HEK293 (cell line): ENCODE results near the gene TFPI.

Experiments used
- CTCF ChIA-PET: fragments of 350-600 bp; formaldehyde crosslinking; extraction: SDS; loops from one replicate; lab custom pipeline; 2021; ENCODE audit warnings: antibody characterized with exemption; lab: Yijun Ruan, JAX
- POLR2A ChIA-PET: fragments of 300-600 bp; formaldehyde crosslinking; extraction: SDS; loops from one replicate; lab custom pipeline; 2020; ENCODE audit warnings: antibody characterized with exemption, inconsistent platforms; lab: Yijun Ruan, JAX
- H3K27ac ChIP-seq: fragments of 200-500 bp; sonication (Bioruptor generic); 2 replicates; pipeline ENCODE4 v1.5.1; 2014; ENCODE audit warnings: low read depth, low read length, control low read depth, inconsistent platforms; ENCODE audit errors: extremely low read depth
- H3K36me3 ChIP-seq, 2 experiments: fragments of 200-500 bp in 1 of 2; sonication (Bioruptor generic) in 1 of 2; 1 replicate in 1 of 2; 2 replicates in 1 of 2; pipeline ENCODE4 v1.5.1; 2014 to 2017; ENCODE audit warnings: inconsistent platforms in 2 of 2, low read length in 2 of 2; ENCODE audit not compliant: control insufficient read depth in 2 of 2, insufficient read depth in 1 of 2
- H3K4me1 ChIP-seq: fragments of 200-500 bp; sonication (Bioruptor generic); 2 replicates; pipeline ENCODE4 v1.5.1; 2014; ENCODE audit warnings: mild to moderate bottlenecking, low read length, inconsistent platforms; ENCODE audit not compliant: control insufficient read depth, insufficient read depth
- H3K4me3 ChIP-seq: 2 replicates; pipeline ENCODE4 v1.5.1; 2011; ENCODE audit warnings: low read depth, mild to moderate bottlenecking, control low read depth, low read length, moderate library complexity
- H3K9me3 ChIP-seq: fragments of 200-500 bp; sonication (Bioruptor generic); 2 replicates; pipeline ENCODE4 v1.5.1; 2014; ENCODE audit warnings: low read depth, low read length, inconsistent platforms; ENCODE audit not compliant: control insufficient read depth, insufficient read depth
- GLIS2 ChIP-seq: fragments of 450-650 bp; formaldehyde crosslinking; IDR thresholded peaks from 2 replicates; pipeline ENCODE4 v1.5.1; 2016; ENCODE audit warnings: missing biosample characterization, missing genetic modification characterization
- MYNN ChIP-seq: fragments of 450-650 bp; formaldehyde crosslinking; IDR thresholded peaks from 2 replicates; pipeline ENCODE4 v1.5.1; 2016; ENCODE audit warnings: missing biosample characterization, missing genetic modification characterization, borderline replicate concordance
- PATZ1 ChIP-seq: fragments of 450-650 bp; formaldehyde crosslinking; IDR thresholded peaks from 2 replicates; pipeline ENCODE4 v1.5.1; 2016; ENCODE audit warnings: missing biosample characterization, missing genetic modification characterization
- RBAK ChIP-seq: fragments of 450-650 bp; formaldehyde crosslinking; IDR thresholded peaks from 2 replicates; pipeline ENCODE4 v1.5.1; 2016; ENCODE audit warnings: missing biosample characterization, missing genetic modification characterization
- REST ChIP-seq: fragments of 450-650 bp; formaldehyde crosslinking; IDR thresholded peaks from 2 replicates; pipeline ENCODE4 v1.5.1; 2016; ENCODE audit warnings: missing biosample characterization, missing genetic modification characterization
- SALL2 ChIP-seq: fragments of 450-650 bp; formaldehyde crosslinking; IDR thresholded peaks from 2 replicates; pipeline ENCODE4 v1.5.0; 2017; ENCODE audit warnings: missing biosample characterization, mild to moderate bottlenecking, missing genetic modification characterization, borderline replicate concordance
- YY2 ChIP-seq: fragments of 450-650 bp; formaldehyde crosslinking; IDR thresholded peaks from 2 replicates; pipeline ENCODE4 v1.5.1; 2016; ENCODE audit warnings: missing biosample characterization, missing genetic modification characterization
- ZBTB48 ChIP-seq: fragments of 450-650 bp; formaldehyde crosslinking; IDR thresholded peaks from 2 replicates; pipeline ENCODE4 v1.5.1; 2016; ENCODE audit warnings: missing biosample characterization, missing genetic modification characterization
- ZNF223 ChIP-seq: fragments of 450-650 bp; formaldehyde crosslinking; IDR thresholded peaks from 2 replicates; pipeline ENCODE4 v1.5.1; 2016; ENCODE audit warnings: missing biosample characterization, missing genetic modification characterization
- ZNF280D ChIP-seq: fragments of 450-650 bp; formaldehyde crosslinking; IDR thresholded peaks from 2 replicates; pipeline ENCODE4 v1.5.1; 2016; ENCODE audit warnings: missing biosample characterization, missing genetic modification characterization
- ZNF488 ChIP-seq: fragments of 450-650 bp; formaldehyde crosslinking; IDR thresholded peaks from 2 replicates; pipeline ENCODE4 v1.5.1; 2016; ENCODE audit warnings: missing biosample characterization, missing genetic modification characterization
- ZNF560 ChIP-seq: fragments of 450-650 bp; formaldehyde crosslinking; IDR thresholded peaks from 2 replicates; pipeline ENCODE4 v1.5.1; 2017; ENCODE audit warnings: missing biosample characterization, missing genetic modification characterization, borderline replicate concordance
- ZNF585B ChIP-seq: fragments of 450-650 bp; formaldehyde crosslinking; IDR thresholded peaks from 2 replicates; pipeline ENCODE4 v1.5.1; 2016; ENCODE audit warnings: missing biosample characterization, missing genetic modification characterization
- ZNF707 ChIP-seq: fragments of 450-650 bp; formaldehyde crosslinking; IDR thresholded peaks from 2 replicates; pipeline ENCODE4 v1.5.1; 2016; ENCODE audit warnings: missing biosample characterization, missing genetic modification characterization
- ZNF76 ChIP-seq: fragments of 450-650 bp; formaldehyde crosslinking; IDR thresholded peaks from 2 replicates; pipeline ENCODE4; 2016; ENCODE audit warnings: low read depth, missing biosample characterization, missing genetic modification characterization, borderline replicate concordance
- ZNF777 ChIP-seq: fragments of 450-650 bp; formaldehyde crosslinking; IDR thresholded peaks from 2 replicates; pipeline ENCODE4 v1.5.1; 2017; ENCODE audit warnings: missing biosample characterization, missing genetic modification characterization, borderline replicate concordance
- ZNF792 ChIP-seq: fragments of 450-650 bp; formaldehyde crosslinking; IDR thresholded peaks from 2 replicates; pipeline ENCODE4 v1.5.1; 2016; ENCODE audit warnings: missing biosample characterization, missing genetic modification characterization

TFPI gene

GRCh38 chr2:187485523-187485922 is 68.7 kb downstream of the TFPI start:
- POLR2A ChIA-PET, result no interaction called here
- H3K4me3 ChIP-seq, result no peak overlapping the region
- no peak for TF ChIP-seq YY2 (tag by site-specific recombination)
- no peak for TF ChIP-seq ZNF280D (tag by site-specific recombination)
- TF ChIP-seq PATZ1 (tag by site-specific recombination), result no peak
- TF ChIP-seq ZNF560 (tag by site-specific recombination), result no peak
- TF ChIP-seq GLIS2 (tag by site-specific recombination), result no peak
- no peak for TF ChIP-seq SALL2 (tag by site-specific recombination)
- no peak for TF ChIP-seq ZBTB48
- no peak for TF ChIP-seq RBAK (tag by site-specific recombination)
- no peak for TF ChIP-seq ZNF792 (tag by site-specific recombination)
- no peak for TF ChIP-seq ZNF488 (tag by site-specific recombination)
- H3K27ac ChIP-seq, result no peak overlapping the region
- CTCF ChIA-PET, result interaction anchor here (0.7 kb wide), 1 partner anchor 9 kb away, joined by 4 read pairs; no protein-coding TSS in a partner anchor
- no peaks in the 10 kb centered on the region for H3K9me3 ChIP-seq
- H3K4me1 ChIP-seq, result no peaks in the 10 kb centered on the region
- H3K36me3 ChIP-seq, result no peaks in the 10 kb centered on the region

GRCh38 chr2:187483537-187483936 is 70.7 kb downstream of the TFPI start:
- Histone ChIP-seq H3K4me1 (no peaks in the 10 kb centered on the region), H3K36me3 (no peaks in the 10 kb centered on the region)
- CTCF ChIA-PET, result interaction anchor here (1.4 kb wide), 1 partner anchor 16 kb away, joined by 10 read pairs; no protein-coding TSS in a partner anchor
- POLR2A ChIA-PET, result no interaction called here
- TF ChIP-seq ZNF777 (no peak), ZNF707 (no peak), ZNF585B (tag by site-specific recombination) (no peak), ZNF76 (tag by site-specific recombination) (no peak)
- TF ChIP-seq, all 188 proteins: peak for 0
- Histone ChIP-seq H3K4me3 (no peak overlapping the region), H3K27ac (no peak overlapping the region), H3K9me3 (no peaks in the 10 kb centered on the region)

GRCh38 chr2:187482796-187483195 is 71.4 kb downstream of the TFPI start:
- H3K9me3 ChIP-seq, result no peaks in the 10 kb centered on the region
- no peaks in the 10 kb centered on the region for H3K4me1 ChIP-seq
- no peak overlapping the region for H3K4me3 ChIP-seq
- ChIA-PET CTCF (interaction anchor here (0.7 to 1.4 kb wide), 2 partner anchors 17 to 1030 kb away, joined by 3 to 10 read pairs; no protein-coding TSS in a partner anchor), POLR2A (no interaction called here)
- TF ChIP-seq ZNF223 (tag by site-specific recombination), result no peak
- TF ChIP-seq MYNN (tag by site-specific recombination), result no peak
- no peak for TF ChIP-seq REST
- no peaks in the 10 kb centered on the region for H3K36me3 ChIP-seq
- no peak overlapping the region for H3K27ac ChIP-seq
